NT2/D1 (cell line): ENCODE measurements around the gene AP5S1.
A peak's percentile ranks its signal among the peaks of the same experiment; 100 is the strongest.

Experiments
- DNase-seq: peaks from one replicate; pipeline ENCODE4 v3.0.0-alpha.2; 2011; ENCODE audit warnings: low read depth, low spot score
- H3K27me3 ChIP-seq: 2 replicates; pipeline ENCODE4 v1.6.0; 2011; ENCODE audit warnings: mild to moderate bottlenecking; ENCODE audit not compliant: insufficient read length, insufficient read depth
- H3K36me3 ChIP-seq: 2 replicates; pipeline ENCODE4 v1.6.1; 2011; ENCODE audit warnings: mild to moderate bottlenecking, low read length, mixed read lengths; ENCODE audit not compliant: insufficient read depth, insufficient read length
- H3K4me1 ChIP-seq: 2 replicates; pipeline ENCODE4 v1.5.1; 2011; ENCODE audit not compliant: insufficient read depth, insufficient read length
- H3K4me3 ChIP-seq: 2 replicates; pipeline ENCODE4 v1.5.1; 2011; ENCODE audit warnings: low read depth; ENCODE audit not compliant: insufficient read length
- H3K9ac ChIP-seq: 2 replicates; pipeline ENCODE4 v1.6.0; 2011; ENCODE audit warnings: low read depth; ENCODE audit not compliant: insufficient read length
- H3K9me3 ChIP-seq: 2 replicates; pipeline ENCODE4 v1.5.1; 2011; ENCODE audit warnings: mild to moderate bottlenecking, low read length; ENCODE audit not compliant: insufficient read depth
- SUZ12 ChIP-seq: IDR thresholded peaks from 2 replicates; pipeline ENCODE4 v1.6.1; 2011; ENCODE audit not compliant: insufficient read length, insufficient read depth; ENCODE audit errors: extremely low read depth
- YY1 ChIP-seq: IDR thresholded peaks from 2 replicates; pipeline ENCODE4 v1.6.1; 2011; ENCODE audit not compliant: insufficient read length, insufficient read depth
- ZNF274 ChIP-seq: IDR thresholded peaks from 2 replicates; pipeline ENCODE4 v1.6.1; 2011; ENCODE audit warnings: mild to moderate bottlenecking, low read depth, low read length

The AP5S1 gene

GRCh38 chr20:3781153-3781910 lies 39.0 kb upstream of the AP5S1 start, which contains the start of gene SPEF1:
SPEF1 (minus strand) TSS chr20:3781448; CDS start chr20:3781287, 161 bp downstream.
- peak; percentile 95 for DNase-seq
- Histone ChIP-seq H3K4me3 (peak within 1 kb of the TSS; percentile 19), H3K9ac (peak within 1 kb of the TSS; percentile 47), H3K27me3 (peaks cover 41% of the 10 kb centered on the region), H3K36me3 (peaks cover 19% of the 10 kb centered on the region), H3K9me3 (no peaks in the 10 kb centered on the region; the same call in 1 of the 2 replicates), H3K4me1 (peaks cover 8% of the 10 kb centered on the region)
- TF ChIP-seq SUZ12, result no peak
- peak; percentile 92 for TF ChIP-seq YY1
- TF ChIP-seq ZNF274, result no peak

GRCh38 chr20:3782597-3782996 lies 37.8 kb upstream of the AP5S1 start:
- Histone ChIP-seq H3K4me1 (peaks cover 8% of the 10 kb centered on the region), H3K9ac (no peak overlapping the region), H3K36me3 (peaks cover 19% of the 10 kb centered on the region), H3K9me3 (no peaks in the 10 kb centered on the region; the same call in 1 of the 2 replicates), H3K27me3 (peaks cover 35% of the 10 kb centered on the region), H3K4me3 (no peak overlapping the region)
- no peak for TF ChIP-seq ZNF274
- TF ChIP-seq YY1, result no peak
- no peak for TF ChIP-seq SUZ12
- no peak for DNase-seq

GRCh38 chr20:3783068-3783489 lies 37.3 kb upstream of the AP5S1 start:
- TF ChIP-seq SUZ12 (no peak), ZNF274 (no peak), YY1 (no peak)
- Histone ChIP-seq H3K9me3 (no peaks in the 10 kb centered on the region; the same call in 1 of the 2 replicates), H3K4me3 (no peak overlapping the region), H3K9ac (no peak overlapping the region), H3K27me3 (peaks cover 33% of the 10 kb centered on the region), H3K4me1 (peaks cover 8% of the 10 kb centered on the region), H3K36me3 (peaks cover 19% of the 10 kb centered on the region)
- no peak for DNase-seq

- DNase-seq, result no peak
- Histone ChIP-seq H3K4me1 (peaks cover 8% of the 10 kb centered on the region), H3K4me3 (no peak overlapping the region), H3K9ac (no peak overlapping the region), H3K9me3 (no peaks in the 10 kb centered on the region; the same call in 1 of the 2 replicates), H3K36me3 (peaks cover 19% of the 10 kb centered on the region), H3K27me3 (peaks cover 32% of the 10 kb centered on the region)
- no peak for TF ChIP-seq ZNF274
- TF ChIP-seq YY1, result no peak
- TF ChIP-seq SUZ12, result no peak
These were observed 36.7 kb upstream of the AP5S1 start for GRCh38 chr20:3783511-3784195.

- Histone ChIP-seq H3K36me3 (peaks cover 19% of the 10 kb centered on the region), H3K27me3 (peaks cover 27% of the 10 kb centered on the region), H3K4me3 (no peak overlapping the region), H3K9ac (no peak overlapping the region), H3K4me1 (peaks cover 10% of the 10 kb centered on the region), H3K9me3 (no peaks in the 10 kb centered on the region; the same call in 1 of the 2 replicates)
- TF ChIP-seq SUZ12 (no peak), ZNF274 (no peak), YY1 (no peak)
- no peak for DNase-seq
These were observed 36.0 kb upstream of the AP5S1 start for GRCh38 chr20:3784216-3784853.

GRCh38 chr20:3784863-3785239 lies 35.5 kb upstream of the AP5S1 start:
- TF ChIP-seq ZNF274, result no peak
- TF ChIP-seq SUZ12, result no peak
- TF ChIP-seq YY1, result no peak
- no peak overlapping the region for H3K4me3 ChIP-seq
- DNase-seq, result no peak
- H3K4me1 ChIP-seq, result peaks cover 10% of the 10 kb centered on the region
- peaks cover 19% of the 10 kb centered on the region for H3K36me3 ChIP-seq
- H3K9me3 ChIP-seq, result no peaks in the 10 kb centered on the region; the same call in 1 of the 2 replicates
- no peak overlapping the region for H3K9ac ChIP-seq
- H3K27me3 ChIP-seq, result peaks cover 22% of the 10 kb centered on the region
